Left ventricle myocardium inferior (tissue), 1 donor: ENCODE results near the gene ANKMY1. TPM values are rescaled to one million over a fixed set of nuclear protein-coding genes. Genes with fewer than 3 reads are reported as not detected.

ENCODE experiments used
- DNase-seq: peaks from one replicate; pipeline ENCODE4 v3.0.0-alpha.2; 2020
- H3K27ac ChIP-seq: fragments of 200-600 bp; replicated peaks from 2 replicates; pipeline ENCODE4 v1.8.0; 2021
- H3K27me3 ChIP-seq: fragments of 200-600 bp; 2 replicates; pipeline ENCODE4 v1.8.0; 2021; ENCODE audit warnings: low read depth
- H3K36me3 ChIP-seq: fragments of 200-600 bp; 2 replicates; pipeline ENCODE4 v1.8.0; 2021
- H3K4me1 ChIP-seq: fragments of 200-600 bp; 2 replicates; pipeline ENCODE4 v1.8.0; 2021
- H3K4me3 ChIP-seq: fragments of 200-600 bp; 2 replicates; pipeline ENCODE4 v1.8.0; 2021; ENCODE audit warnings: mild to moderate bottlenecking, moderate library complexity
- H3K9me3 ChIP-seq: fragments of 200-600 bp; replicated peaks from 2 replicates; pipeline ENCODE4 v1.8.0; 2021
- CTCF ChIP-seq: fragments of 200-600 bp; IDR thresholded peaks from 2 replicates; pipeline ENCODE4 v1.8.0; 2021; ENCODE audit warnings: antibody characterized with exemption, mild to moderate bottlenecking, borderline replicate concordance
- intact Hi-C: fragments of 100-400 bp; cut with micrococcal nuclease; formaldehyde crosslinking; loops from one replicate; pipeline ENCODE4 v1.11.0; 2022
- total RNA-seq: library from RNA; stranded (reverse); fragmentation: NEBNext Ultra II Directional; extraction: Animal tissue kit (Norgen Biotek cat#: 25700); gene quantifications from one replicate; pipeline ENCODE4 v1.2.1, GENCODE V29; 2021
- donor health status: DM: no; HTN: yes; CAD: no; lungs with severe emphysema.

The ANKMY1 gene
- total RNA-seq, 1 donor from 2014 or later, result 4.0 TPM

GRCh38 chr2:240467149-240467642 lies 90.6 kb downstream of the ANKMY1 start:
- no peak for TF ChIP-seq CTCF
- DNase-seq, result no peak
- Histone ChIP-seq H3K9me3 (peaks cover 2% of the 10 kb centered on the region), H3K4me1 (peaks cover 20% of the 10 kb centered on the region), H3K36me3 (peaks cover 22% of the 10 kb centered on the region), H3K4me3 (no peak overlapping the region), H3K27ac (no peak overlapping the region), H3K27me3 (no peaks in the 10 kb centered on the region)
- intact Hi-C loops, result no loop called here

DNA sequence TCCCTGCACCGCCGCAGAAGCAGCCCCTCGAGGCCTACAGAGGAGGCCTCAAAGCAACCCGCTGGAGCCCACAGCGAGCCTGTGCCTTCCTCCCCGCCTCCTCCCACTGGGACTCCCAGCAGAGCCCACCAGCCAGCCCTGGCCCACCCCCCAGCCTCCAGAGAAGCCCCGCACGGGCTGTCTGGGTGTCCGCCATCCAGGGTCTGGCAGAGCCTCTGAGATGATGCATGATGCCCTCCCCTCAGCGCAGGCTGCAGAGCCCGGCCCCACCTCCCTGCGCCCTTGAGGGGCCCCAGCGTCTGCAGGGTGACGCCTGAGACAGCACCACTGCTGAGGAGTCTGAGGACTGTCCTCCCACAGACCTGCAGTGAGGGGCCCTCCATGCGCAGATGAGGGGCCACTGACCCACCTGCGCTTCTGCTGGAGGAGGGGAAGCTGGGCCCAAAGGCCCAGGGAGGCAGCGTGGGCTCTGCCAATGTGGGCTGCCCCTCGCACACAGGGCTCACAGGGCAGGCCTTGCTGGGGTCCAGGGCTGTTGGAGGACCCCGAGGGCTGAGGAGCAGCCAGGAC lies 91.1 kb downstream of the ANKMY1 start:
- Histone ChIP-seq H3K27ac (peak overlapping the region; percentile 76), H3K36me3 (peaks cover 25% of the 10 kb centered on the region), H3K4me1 (peaks cover 20% of the 10 kb centered on the region), H3K27me3 (no peaks in the 10 kb centered on the region), H3K4me3 (no peak overlapping the region), H3K9me3 (no peaks in the 10 kb centered on the region)
- no peak for TF ChIP-seq CTCF
- no peak for DNase-seq
- intact Hi-C loops, result no loop called here

DNA sequence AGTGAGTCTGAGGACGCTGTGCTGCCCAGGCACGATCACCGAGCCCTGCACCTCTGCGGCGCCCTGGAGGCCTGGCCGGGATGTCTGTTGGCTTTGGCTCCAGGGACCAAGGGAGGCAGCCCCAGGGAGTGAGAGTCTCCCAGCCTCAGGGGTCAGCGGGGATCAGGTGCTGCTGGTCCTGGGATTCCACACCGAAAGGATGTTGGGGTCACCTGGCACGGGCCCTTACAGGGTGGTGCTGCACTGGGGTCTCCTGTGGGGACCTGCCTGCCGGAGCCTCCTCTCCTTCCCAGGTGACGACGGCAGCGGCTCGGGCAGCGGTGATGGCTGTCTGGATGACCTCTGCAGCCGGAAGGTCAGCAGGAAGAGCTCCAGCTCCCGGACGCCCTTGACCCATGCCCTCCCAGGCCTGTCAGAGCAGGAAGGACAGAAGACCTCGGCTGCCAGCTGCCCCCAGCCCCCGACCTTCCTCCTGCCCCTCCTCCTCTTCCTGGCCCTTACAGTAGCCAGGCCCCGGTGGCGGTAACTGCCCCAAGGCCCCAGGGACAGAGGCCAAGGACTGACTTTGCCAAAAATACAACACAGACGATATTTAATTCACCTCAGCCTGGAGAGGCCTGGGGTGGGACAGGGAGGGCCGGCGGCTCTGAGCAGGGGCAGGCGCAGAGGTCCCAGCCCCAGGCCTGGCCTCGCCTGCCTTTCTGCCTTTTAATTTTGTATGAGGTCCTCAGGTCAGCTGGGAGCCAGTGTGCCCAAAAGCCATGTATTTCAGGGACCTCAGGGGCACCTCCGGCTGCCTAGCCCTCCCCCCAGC lies 91.8 kb downstream of the ANKMY1 start:
- Histone ChIP-seq H3K9me3 (no peaks in the 10 kb centered on the region), H3K27me3 (no peaks in the 10 kb centered on the region), H3K4me3 (no peak overlapping the region), H3K4me1 (peaks cover 20% of the 10 kb centered on the region), H3K36me3 (peaks cover 25% of the 10 kb centered on the region), H3K27ac (peak overlapping the region; percentile 76)
- peak; percentile 17 for DNase-seq
- no peak for TF ChIP-seq CTCF
- intact Hi-C loops, result no loop called here

- Histone ChIP-seq H3K27me3 (no peaks in the 10 kb centered on the region), H3K27ac (peak overlapping the region; percentile 76), H3K4me3 (no peak overlapping the region), H3K36me3 (peaks cover 25% of the 10 kb centered on the region), H3K9me3 (no peaks in the 10 kb centered on the region), H3K4me1 (peaks cover 20% of the 10 kb centered on the region)
- intact Hi-C loops, result no loop called here
- peak; percentile 14 for DNase-seq
- no peak for TF ChIP-seq CTCF
These were observed 92.5 kb downstream of the ANKMY1 start for GRCh38 chr2:240465268-240465764.

- peak; percentile 12 for DNase-seq
- H3K9me3 ChIP-seq, result no peaks in the 10 kb centered on the region
- H3K36me3 ChIP-seq, result peaks cover 25% of the 10 kb centered on the region
- TF ChIP-seq CTCF, result no peak
- H3K27ac ChIP-seq, result no peak overlapping the region
- intact Hi-C loops, result no loop called here
- no peak overlapping the region for H3K4me3 ChIP-seq
- peaks cover 20% of the 10 kb centered on the region for H3K4me1 ChIP-seq
- no peaks in the 10 kb centered on the region for H3K27me3 ChIP-seq
These were observed 93.1 kb downstream of the ANKMY1 start for GRCh38 chr2:240464514-240465241.
